Measurements from ENCODE around the gene PCK2. TPM values are rescaled to one million over a fixed set of nuclear protein-coding genes. Genes with fewer than 3 reads are reported as not detected.

The PCK2 gene
- total and polyA plus RNA-seq, 2 of the 13 experiments (the other 11 are each of a cell fraction or from before 2014, with no cell fraction given): 129 to 272 TPM

DNA sequence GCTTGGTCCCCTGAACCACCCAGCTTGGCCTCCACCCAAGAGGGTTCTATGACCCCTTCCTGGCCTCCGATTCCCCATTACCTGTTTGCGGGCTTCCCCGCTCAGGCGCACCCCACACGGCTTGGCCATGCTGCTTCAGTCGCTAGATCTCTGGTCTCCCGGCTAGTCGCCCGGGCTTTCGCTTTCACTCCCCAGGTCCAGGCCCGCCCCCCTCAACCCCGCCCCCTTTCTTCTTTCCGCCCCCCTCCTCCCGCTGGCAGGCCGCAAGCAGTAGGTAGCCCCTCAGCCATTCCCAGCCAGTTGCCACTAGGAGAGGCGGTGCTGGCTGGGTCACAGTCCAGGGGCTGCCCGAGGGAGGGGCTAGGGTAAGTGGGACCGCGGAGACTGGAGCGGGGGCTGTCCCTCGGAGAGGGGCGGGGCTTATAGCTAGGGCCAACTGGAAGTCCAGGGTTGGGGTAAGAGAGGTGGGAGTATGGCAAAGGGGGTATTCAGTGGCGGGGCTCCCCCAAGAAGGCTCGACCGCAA is 52.4 kb downstream of the PCK2 start, which contains the start of gene PSME2 (continued):
- TF ChIP-seq, protein P1, sequence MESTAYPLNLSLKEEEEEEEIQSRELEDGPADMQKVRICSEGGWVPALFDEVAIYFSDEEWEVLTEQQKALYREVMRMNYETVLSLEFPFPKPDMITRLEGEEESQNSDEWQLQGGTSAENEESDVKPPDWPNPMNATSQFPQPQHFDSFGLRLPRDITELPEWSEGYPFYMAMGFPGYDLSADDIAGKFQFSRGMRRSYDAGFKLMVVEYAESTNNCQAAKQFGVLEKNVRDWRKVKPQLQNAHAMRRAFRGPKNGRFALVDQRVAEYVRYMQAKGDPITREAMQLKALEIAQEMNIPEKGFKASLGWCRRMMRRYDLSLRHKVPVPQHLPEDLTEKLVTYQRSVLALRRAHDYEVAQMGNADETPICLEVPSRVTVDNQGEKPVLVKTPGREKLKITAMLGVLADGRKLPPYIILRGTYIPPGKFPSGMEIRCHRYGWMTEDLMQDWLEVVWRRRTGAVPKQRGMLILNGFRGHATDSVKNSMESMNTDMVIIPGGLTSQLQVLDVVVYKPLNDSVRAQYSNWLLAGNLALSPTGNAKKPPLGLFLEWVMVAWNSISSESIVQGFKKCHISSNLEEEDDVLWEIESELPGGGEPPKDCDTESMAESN (CRISPR knock-in tag; conservative IDR thresholded peaks at IDR 0.05): peak; percentile 62
- TF ChIP-seq ARHGAP35 (CRISPR knock-in tag; IDR thresholded peaks at IDR 0.05; ENCODE audit: borderline replicate concordance) (no peak; the same call in 1 of the 2 replicates), ZNF329 (CRISPR knock-in tag; IDR thresholded peaks at IDR 0.05; ENCODE audit: low read depth) (no peak), ZBTB49 (CRISPR knock-in tag; IDR thresholded peaks at IDR 0.05; ENCODE audit: borderline replicate concordance) (peak; percentile 80; the same call in 1 of the 2 replicates), FOXO1 (CRISPR knock-in tag; IDR thresholded peaks at IDR 0.05) (peak; percentile 66), FOXK2 (IDR thresholded peaks at IDR 0.05) (no peak), SAFB2 (CRISPR knock-in tag; IDR thresholded peaks at IDR 0.05; ENCODE audit: borderline replicate concordance, low read depth) (peak; percentile 89), PBX2 (CRISPR knock-in tag; IDR thresholded peaks at IDR 0.05) (0 out of 2 replicates have a peak, but pooled peaks have one; percentile 34), GZF1 (CRISPR knock-in tag; IDR thresholded peaks at IDR 0.05) (peak; percentile 22; the same call in 1 of the 2 replicates), TBX2 (CRISPR knock-in tag; IDR thresholded peaks at IDR 0.05; ENCODE audit: borderline replicate concordance) (peak; percentile 65; the same call in 1 of the 2 replicates), ZBTB43 (CRISPR knock-in tag; conservative IDR thresholded peaks at IDR 0.05) (peak; percentile 84), RNF2 (conservative IDR thresholded peaks at IDR 0.05; ENCODE audit: low read depth) (no peak), DPF2 (CRISPR knock-in tag; IDR thresholded peaks at IDR 0.05; ENCODE audit: borderline replicate concordance, low read depth) (no peak), CREB3 (CRISPR knock-in tag; IDR thresholded peaks at IDR 0.05) (no peak), GMEB1 (CRISPR knock-in tag; IDR thresholded peaks at IDR 0.05; ENCODE audit: borderline replicate concordance) (no peak; the same call in none of the 2 replicates), ATF1 (CRISPR knock-in tag; IDR thresholded peaks at IDR 0.05) (no peak), MIXL1 (CRISPR knock-in tag; IDR thresholded peaks at IDR 0.05) (peak; percentile 11; the same call in 1 of the 2 replicates), ASH2L (IDR thresholded peaks at IDR 0.05; ENCODE audit: insufficient read length, low read depth, low read length) (peak; percentile 71), ZNF234 (CRISPR knock-in tag; conservative IDR thresholded peaks at IDR 0.05) (no peak), ZNF44 (CRISPR knock-in tag; IDR thresholded peaks at IDR 0.05) (no peak; the same call in 1 of the 2 replicates), CBX1 (IDR thresholded peaks at IDR 0.05; ENCODE audit: low read depth) (peak; percentile 77)
